Pancreas (tissue), 10 donors: ENCODE measurements around the gene USP24. TPM values are rescaled to one million over a fixed set of nuclear protein-coding genes. Genes with fewer than 3 reads are reported as not detected.

Source experiments
- ATAC-seq, 4 donors: fragments of 200-7000 bp; cut with Tn5 transposase; one replicate each; pipeline versions ENCODE4 v1.8.0 to v1.9.1; 2020; ENCODE audit warnings: mild to moderate bottlenecking in 4 of 4, moderate library complexity in 4 of 4
- DNase-seq, 6 donors: peaks; one replicate each; pipeline ENCODE4 v3.0.0-alpha.2; 2020
- FAIRE-seq: peaks from 2 replicates; lab custom pipeline; 2012; peaks lifted over from hg19 to GRCh38; lab: Jason Lieb, UNC
- H3K27ac ChIP-seq, 4 donors: fragments of 200-600 bp; sonication (generic); 1 replicate in 3 of 4; 2 replicates in 1 of 4; pipeline versions ENCODE4 v1.5.0 to v1.8.0; 2020
- H3K27me3 ChIP-seq, 4 donors: fragments of 200-600 bp; one replicate each; pipeline ENCODE4 v1.8.0; 2021
- H3K36me3 ChIP-seq, 3 donors: fragments of 200-600 bp; sonication (generic) in 1 of 3; one replicate each; pipeline versions ENCODE4 v1.5.0 to v1.8.0; 2020 to 2021
- H3K4me1 ChIP-seq, 3 donors: fragments of 200-600 bp; one replicate each; pipeline ENCODE4 v1.8.0; 2021
- H3K4me3 ChIP-seq, 4 donors: fragments of 200-600 bp; sonication (generic) in 2 of 4; one replicate each; pipeline versions ENCODE4 v1.5.0 to v1.8.0; 2020 to 2021
- H3K9me3 ChIP-seq, 4 donors: fragments of 200-600 bp; one replicate each; pipeline ENCODE4 v1.8.0; 2021
- CTCF ChIP-seq, 4 donors: fragments of 200-600 bp; sonication (generic) in 3 of 4; IDR thresholded peaks; one replicate each; pipeline versions ENCODE4 v1.5.0 to v1.8.0; 2021; ENCODE audit warnings: antibody characterized with exemption in 4 of 4
- WGBS, 2 donors: extraction: QIAGEN DNeasy Blood & Tissue Kit; methylation state at CpG; one replicate each; pipeline ENCODE4 v1.1.7; 2013; 5-methylcytosine and 5-hydroxymethylcytosine counted together
- intact Hi-C, 3 donors: fragments of 100-400 bp; cut with DNase I; formaldehyde crosslinking; loops; one replicate each; pipeline versions ENCODE4 v1.11.1 to v1.14.2; 2022
- polyA plus RNA-seq, 2 donors: library from polyadenylated mRNA; stranded (reverse); fragments of 200-250 nt; gene quantifications; one replicate each; pipeline ENCODE4 v1.2.3, GENCODE V29; 2013
- total RNA-seq, 6 donors: library from RNA; stranded (reverse); fragmentation: NEBNext Ultra II Directional in 4 of 6; extraction: Animal tissue kit (Norgen Biotek cat#: 25700) in 4 of 6; gene quantifications; one replicate each; pipeline versions ENCODE4 v1.2.1 to v1.2.4, GENCODE V29; 2021 to 2023
- donor health status: healthy with polysubstance abuse.
- donor health status: DM: no; HTN: no; CAD: no; lungs with moderate emphysema.
- donor health status: DM: no; HTN: no; CAD: no.
- donor health status: control.
- donor health status: control.
- donor health status: Bipolar disorder and iron deficiency.
- donor health status: DM: yes; HTN: yes; CAD: no.
- donor health status: DM: no; HTN: no; CAD: no.
- donor health status: DM: no; HTN: no; CAD: no.
- donor health status: DM: yes; HTN: yes; CAD: no.

The USP24 gene
- total and polyA plus RNA-seq, 8 donors = 7.5 to 26.8 (median 14.5) TPM

- Histone ChIP-seq H3K4me1 (no peaks in the 10 kb centered on the region), H3K9me3 (no peaks in the 10 kb centered on the region), H3K4me3 (no peak overlapping the region), H3K27me3 (no peaks in the 10 kb centered on the region), H3K27ac (no peak overlapping the region), H3K36me3 (peaks cover 0 to 26% (median 10%) of the 10 kb centered on the region in 3 donors)
- intact Hi-C loops = no loop called here
- 77 to 81% methylated on average over 17 of the region's 17 CpGs for WGBS, 2 donors
- ATAC-seq (peak in 1 of 4 donors; percentile 5), DNase-seq (no peak), FAIRE-seq (no peak)
- TF ChIP-seq CTCF (IDR thresholded peaks at IDR 0.05) = no peak
Observed at GRCh38 chr1:55067022-55067778, 148.0 kb downstream of the USP24 start.

GRCh38 chr1:55065648-55066047 is 149.5 kb downstream of the USP24 start:
- H3K27me3 ChIP-seq = no peaks in the 10 kb centered on the region
- no peak overlapping the region for H3K4me3 ChIP-seq
- no peaks in the 10 kb centered on the region for H3K4me1 ChIP-seq
- ATAC-seq (no peak), DNase-seq (no peak), FAIRE-seq (no peak)
- no peaks in the 10 kb centered on the region for H3K9me3 ChIP-seq
- intact Hi-C loops = no loop called here
- peaks cover 0 to 11% (median 0%) of the 10 kb centered on the region in 3 donors for H3K36me3 ChIP-seq
- H3K27ac ChIP-seq = no peak overlapping the region
- 85 to 88% methylated on average over 4 of the region's 4 CpGs for WGBS, 2 donors
- no peak for TF ChIP-seq CTCF (IDR thresholded peaks at IDR 0.05)

- no peak overlapping the region for H3K27ac ChIP-seq
Observed at GRCh38 chr1:55064861-55065263, 150.3 kb downstream of the USP24 start.

GRCh38 chr1:55064071-55064581 is 151.0 kb downstream of the USP24 start:
- ATAC-seq = peak in 3 of 4 donors; percentile 10 to 46 (median 31)

More at GRCh38 chr1:55064861-55065263, 150.3 kb downstream of the USP24 start:
- FAIRE-seq (no peak), DNase-seq (no peak), ATAC-seq (peak in 3 of 4 donors; percentile 24 to 52 (median 46))
- 11 to 13% methylated on average over 2 of the region's 2 CpGs for WGBS, 2 donors
- Histone ChIP-seq H3K4me3 (no peak overlapping the region), H3K36me3 (peaks cover 0 to 5% (median 0%) of the 10 kb centered on the region in 3 donors), H3K27me3 (no peaks in the 10 kb centered on the region), H3K9me3 (no peaks in the 10 kb centered on the region), H3K4me1 (no peaks in the 10 kb centered on the region)
- no peak for TF ChIP-seq CTCF (IDR thresholded peaks at IDR 0.05)
- intact Hi-C loops = no loop called here

More at GRCh38 chr1:55064071-55064581, 151.0 kb downstream of the USP24 start:
- Histone ChIP-seq H3K9me3 (no peaks in the 10 kb centered on the region), H3K27ac (no peak overlapping the region), H3K4me3 (no peak overlapping the region), H3K4me1 (no peaks in the 10 kb centered on the region), H3K27me3 (no peaks in the 10 kb centered on the region), H3K36me3 (peaks cover 0 to 5% (median 0%) of the 10 kb centered on the region in 3 donors)
- no peak for TF ChIP-seq CTCF (IDR thresholded peaks at IDR 0.05)
- no peak for FAIRE-seq
- intact Hi-C loops = no loop called here
- peak in 1 of 6 donors; percentile 70 for DNase-seq
- WGBS, 2 donors = 66 to 67% methylated on average over 12 of the region's 12 CpGs
